Stimulated activated CD4-positive, alpha-beta T cell treated with anti-CD3 and anti-CD28 coated beads, Interleukin-12 subunit alpha, Interleukin-12 subunit beta, amount 100 ng/mL, for 48 hours (primary cell): ENCODE measurements around the gene CD1D.
"Not testable (repeated sequence)": the region's sequence is repeated elsewhere in the genome, so short reads cannot be mapped to it uniquely, and the experiment has no call there.

ENCODE experiments used
- DNase-seq, 3 donors: peaks; one replicate each; pipeline ENCODE4 v3.0.0-alpha.2; 2020; ENCODE audit warnings: low read depth in 2 of 3, low spot score in 1 of 3

CD1D gene

DNA sequence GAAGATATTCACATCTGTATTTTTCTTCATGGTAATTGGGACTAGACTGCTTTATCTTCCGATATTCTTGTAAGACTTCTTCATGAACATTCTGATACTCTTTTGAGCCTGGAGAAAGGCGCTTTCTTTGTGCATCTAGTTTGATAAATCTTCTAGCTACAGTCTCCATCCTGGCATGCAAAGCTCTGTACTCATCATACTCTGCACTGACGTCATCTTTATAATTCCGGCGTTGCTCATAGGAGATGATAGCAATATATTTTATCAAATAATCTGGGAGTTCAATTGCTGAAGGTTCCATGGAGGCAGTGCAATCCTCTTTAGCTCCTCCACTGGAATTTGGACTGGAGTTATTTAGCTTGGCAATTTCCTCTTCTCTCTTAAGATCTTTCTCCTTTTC lies 4.8 kb upstream of the CD1D start:
- not testable (repeated sequence) for DNase-seq

- no peak for DNase-seq
Observed at GRCh38 chr1:158176399-158176798, 4.3 kb upstream of the CD1D start.

- DNase-seq, result not testable (repeated sequence)
Observed at GRCh38 chr1:158176849-158177699, 3.6 kb upstream of the CD1D start.

GRCh38 chr1:158177700-158178450 lies 2.8 kb upstream of the CD1D start:
- DNase-seq, result peak in 1 of 3 donors; percentile 24

- no peak for DNase-seq
Observed at GRCh38 chr1:158179301-158180041, 1.2 kb upstream of the CD1D start.

GRCh38 chr1:158181577-158181922 lies 855 bp downstream of the CD1D start:
- no peak for DNase-seq

- DNase-seq, result no peak
Observed at GRCh38 chr1:158185770-158186169, 5.1 kb downstream of the CD1D start.

GRCh38 chr1:158186180-158186579 lies 5.5 kb downstream of the CD1D start:
- DNase-seq, result no peak

DNA sequence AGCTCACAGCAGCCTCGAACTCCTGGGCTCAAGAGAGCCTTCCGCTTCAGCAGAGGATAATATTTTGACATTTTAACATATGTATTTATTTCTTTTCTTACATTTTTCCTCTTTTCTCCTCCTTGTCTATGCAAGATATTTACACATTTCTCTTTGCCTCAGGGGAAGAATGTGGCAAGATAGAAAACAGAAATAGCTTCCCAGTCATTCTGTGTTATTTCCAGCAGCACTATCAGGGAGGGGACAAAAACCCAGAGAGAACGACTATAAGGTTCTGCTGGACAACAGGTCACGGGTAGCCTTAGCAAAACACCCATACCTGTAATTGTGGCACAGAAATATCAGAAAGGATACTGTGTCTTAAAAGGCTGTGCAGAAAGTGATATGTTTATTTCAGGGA lies 7.9 kb downstream of the CD1D start:
- DNase-seq, result no peak

- DNase-seq, result no peak
Observed at GRCh38 chr1:158189624-158190023, 8.9 kb downstream of the CD1D start.

- no peak for DNase-seq
Observed at GRCh38 chr1:158191299-158191698, 10.6 kb downstream of the CD1D start.

GRCh38 chr1:158196461-158196860 lies 15.8 kb downstream of the CD1D start:
- DNase-seq, result no peak

DNA sequence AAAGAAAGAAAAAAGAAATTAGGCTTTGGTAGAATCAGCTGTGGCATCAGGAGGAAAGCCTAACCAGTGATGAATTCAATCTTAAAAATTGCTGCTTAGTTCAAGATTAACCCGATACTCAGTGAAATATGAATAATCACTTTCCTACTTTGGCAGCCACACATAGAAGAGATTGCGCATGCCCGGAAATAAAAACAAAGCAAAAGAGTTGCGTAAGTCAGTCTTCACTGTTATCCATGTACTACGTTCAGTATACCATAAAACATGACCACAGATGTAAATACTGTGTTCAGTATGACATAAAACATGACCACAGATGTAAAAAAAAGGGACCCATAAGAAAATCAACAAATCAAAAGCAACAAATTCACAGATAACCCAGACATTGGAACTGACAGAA lies 19.2 kb downstream of the CD1D start:
- no peak for DNase-seq

- DNase-seq, result no peak
Observed at GRCh38 chr1:158200527-158200926, 19.8 kb downstream of the CD1D start.

DNA sequence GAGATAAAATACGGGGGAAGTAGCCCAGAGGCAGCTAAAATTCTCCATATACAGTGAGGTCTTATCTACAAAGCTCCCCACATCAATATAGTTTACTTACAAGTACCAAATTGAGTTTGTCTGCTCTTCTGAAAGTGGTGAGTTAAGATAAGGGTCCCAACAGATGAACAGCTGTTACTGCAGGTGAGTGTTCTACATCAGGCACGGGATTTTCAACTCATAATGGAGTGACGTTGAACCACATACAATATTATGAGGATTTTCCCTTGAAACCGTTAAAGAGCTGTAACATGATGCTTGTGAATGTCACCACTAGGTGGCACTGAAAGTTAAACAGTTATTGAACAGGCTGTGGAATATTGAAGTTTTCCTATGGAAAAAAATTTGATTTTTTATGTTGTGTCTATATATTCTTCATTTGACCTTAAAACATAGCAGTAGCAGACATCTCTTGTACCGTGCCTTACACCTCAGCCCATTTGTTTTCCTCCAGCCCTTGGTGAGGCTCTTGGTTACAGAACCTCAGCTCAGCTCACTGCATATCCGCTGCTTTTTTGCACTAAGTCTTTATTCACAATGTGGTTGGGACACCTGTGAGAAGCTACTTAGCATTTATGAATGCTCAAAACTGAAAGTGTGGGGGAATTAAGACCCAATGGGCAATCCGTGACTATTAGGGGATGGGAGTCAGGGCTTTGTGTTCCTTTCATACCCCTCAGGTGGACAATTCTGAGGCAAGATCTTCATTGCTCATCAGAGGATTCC lies 23.2 kb downstream of the CD1D start:
- DNase-seq, result peak in 1 of 3 donors; percentile 25

GRCh38 chr1:158204458-158204827 lies 23.7 kb downstream of the CD1D start:
- no peak for DNase-seq

GRCh38 chr1:158208586-158209116 lies 28.0 kb downstream of the CD1D start:
- DNase-seq, result no peak

DNA sequence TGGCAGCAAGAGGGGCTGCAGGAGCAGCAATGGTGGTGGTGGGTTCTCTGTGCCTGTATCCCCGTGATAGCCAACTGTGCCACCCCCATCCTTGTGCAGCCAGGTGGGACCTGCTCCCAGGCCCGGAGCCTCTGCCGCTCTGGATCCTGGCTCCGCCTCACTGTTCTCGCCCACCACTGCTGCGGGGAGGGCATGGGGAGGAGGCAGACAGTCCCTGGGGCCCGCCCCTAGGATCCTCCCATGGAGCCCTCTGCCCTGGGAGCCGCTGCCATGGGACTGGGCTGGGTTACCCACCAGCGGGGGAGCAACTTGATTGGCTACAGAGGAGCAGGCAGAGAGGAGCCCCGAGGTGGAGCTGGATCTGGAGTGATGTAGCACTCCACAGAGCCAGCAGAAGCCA lies 31.6 kb downstream of the CD1D start:
- DNase-seq, result no peak

- DNase-seq, result not testable (repeated sequence)
Observed at GRCh38 chr1:158223445-158223844, 42.8 kb downstream of the CD1D start.

DNA sequence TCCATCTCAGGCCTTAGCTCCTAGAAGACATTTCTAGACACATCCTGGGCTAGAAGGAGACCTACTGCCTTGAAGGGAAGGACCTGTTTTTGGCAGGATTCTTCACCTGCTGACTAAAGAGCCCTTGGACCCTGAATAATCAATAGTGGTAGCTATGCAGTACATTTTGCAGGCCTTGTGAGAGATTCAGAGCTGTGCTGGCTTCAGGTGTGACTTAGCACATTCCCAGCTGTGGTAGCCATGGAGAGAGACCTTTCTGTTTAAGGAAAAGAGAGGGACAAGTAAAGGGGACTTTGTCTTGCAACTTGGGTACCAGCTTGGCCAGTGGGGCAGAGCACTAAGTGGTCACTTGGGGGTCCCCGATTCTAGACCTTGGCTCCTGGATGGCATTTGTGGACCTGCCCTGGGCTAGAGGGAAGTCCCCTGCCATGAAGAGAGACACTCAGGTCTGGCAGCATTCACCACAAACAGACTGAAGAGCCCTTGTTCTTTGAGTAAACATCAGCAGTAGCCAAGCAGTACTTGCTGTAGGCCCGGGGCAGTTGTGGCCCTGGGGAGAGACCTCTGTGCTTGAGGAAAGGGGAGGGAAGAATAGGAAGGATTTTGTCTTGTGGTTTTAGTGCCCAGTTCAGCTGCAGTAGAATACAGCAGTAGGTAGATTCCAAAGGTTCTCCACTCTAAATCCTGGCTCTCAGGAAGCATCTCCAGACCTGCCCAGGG lies 47.4 kb downstream of the CD1D start:
- no peak for DNase-seq
